ENCODE data around the gene HDHD5.

Gene HDHD5

DNA sequence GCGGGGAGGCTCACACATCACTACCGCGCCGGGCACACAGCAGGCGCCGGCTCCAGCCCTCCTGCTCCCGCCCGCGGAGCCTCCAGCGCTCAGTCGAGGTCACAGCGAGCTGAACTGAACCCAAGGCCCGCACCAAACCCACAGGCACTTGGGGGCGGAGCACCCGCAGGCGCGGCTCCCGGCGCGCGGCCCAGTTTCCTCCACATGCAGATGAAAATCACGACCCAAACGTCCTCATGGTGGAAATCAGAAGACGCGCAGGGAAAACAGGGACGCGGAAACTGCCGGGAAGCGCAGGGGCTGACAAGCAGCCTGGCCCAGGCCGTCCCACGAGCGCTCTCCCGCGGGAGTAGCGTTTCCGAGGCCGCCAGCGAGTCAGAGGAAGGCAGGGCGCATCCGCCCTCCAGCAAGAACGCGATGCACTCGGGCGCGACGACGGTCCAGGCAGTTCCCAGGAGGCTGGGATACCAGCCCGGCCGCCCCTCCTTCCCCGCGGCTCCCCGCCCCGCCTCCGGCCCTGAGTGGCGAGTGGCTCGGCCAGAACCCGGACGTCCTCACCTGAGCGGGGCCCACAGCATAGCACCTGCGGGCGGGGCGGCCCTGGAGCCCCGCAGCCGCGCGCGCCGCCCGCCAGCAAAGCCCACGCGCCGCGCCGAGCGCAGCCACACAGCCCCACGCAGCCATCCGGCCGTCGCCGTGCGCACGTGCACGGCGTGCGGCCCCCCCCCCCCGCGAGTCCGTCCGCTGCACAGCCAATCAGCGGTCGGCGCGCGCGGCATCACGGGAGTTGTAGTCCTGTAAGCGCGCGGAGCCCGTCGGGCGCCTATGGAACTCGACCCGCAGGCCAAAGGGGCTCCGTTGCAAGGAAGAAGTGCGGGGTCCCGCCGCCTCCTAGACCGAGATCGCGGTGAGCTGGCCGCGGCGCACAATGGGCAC lies at the start of gene HDHD5:
HDHD5 (minus strand) TSS at position 710 of the 936 bp plus-strand sequence; CDS start at position 684, 26 bp downstream.
- DNase-seq = peak; percentile 90 to 92

- DNase-seq = no peak
These were observed 46.4 kb upstream of the HDHD5 start for GRCh38 chr22:17205432-17205831.

GRCh38 chr22:17201285-17201945 lies 42.3 kb upstream of the HDHD5 start:
- DNase-seq = no peak

DNA sequence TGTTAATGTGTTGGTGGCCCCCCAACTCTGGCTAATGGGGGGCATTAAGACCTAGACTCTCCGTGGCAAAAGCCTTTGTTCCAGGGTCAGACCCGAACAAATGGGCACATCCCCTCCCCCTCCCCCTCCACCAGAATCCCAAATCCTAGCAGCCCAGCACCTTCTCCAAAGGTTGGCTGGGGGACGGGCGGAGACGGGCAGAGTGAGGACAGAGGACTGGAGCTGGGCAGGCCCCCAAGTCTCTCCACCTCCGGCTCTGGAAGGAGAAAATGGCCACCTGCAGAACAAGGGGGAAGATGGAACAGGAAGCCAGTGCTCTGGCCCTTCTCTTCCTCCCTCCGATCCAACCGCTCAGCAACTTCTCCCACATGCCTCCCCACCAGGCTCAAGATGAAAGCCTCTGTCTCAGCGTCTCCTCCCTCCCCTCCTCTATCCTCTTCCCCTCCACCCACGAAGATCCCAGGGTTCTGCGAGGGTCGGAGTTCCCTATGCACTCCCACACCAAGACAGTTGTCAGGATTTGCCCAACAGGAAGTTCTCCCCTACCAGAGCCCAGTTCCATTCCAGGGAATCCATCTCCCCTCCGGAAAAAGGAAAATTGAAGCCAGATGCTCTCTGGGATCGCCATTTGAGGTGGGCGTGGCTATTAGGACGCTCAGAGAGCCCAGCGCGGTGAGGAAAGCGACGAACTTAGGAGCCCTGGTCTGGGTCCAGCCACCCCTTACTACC lies 40.1 kb upstream of the HDHD5 start:
- no peak for DNase-seq

- no peak for DNase-seq
These were observed 39.3 kb upstream of the HDHD5 start for GRCh38 chr22:17198170-17199002.

- DNase-seq = no peak
These were observed 35.1 kb upstream of the HDHD5 start for GRCh38 chr22:17194213-17194612.

DNA sequence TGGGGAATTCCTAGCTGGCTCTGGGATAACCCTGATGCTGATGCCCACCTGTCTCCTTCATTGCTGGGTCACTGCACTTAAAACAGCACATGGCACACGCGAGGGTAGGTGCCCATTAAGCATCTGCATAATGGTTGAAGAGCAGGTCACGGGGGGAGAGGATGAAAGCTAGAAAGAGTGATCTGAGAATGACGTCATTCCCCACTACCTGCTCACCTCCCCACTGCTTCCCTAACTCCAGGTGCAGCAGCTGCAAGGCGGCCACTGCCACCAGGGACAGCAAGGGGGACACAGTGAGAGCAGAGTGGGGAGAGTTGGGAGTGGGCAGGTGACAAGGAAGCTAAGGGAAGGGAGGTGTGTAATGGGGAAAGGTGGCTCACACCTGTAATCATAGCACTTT lies 33.1 kb upstream of the HDHD5 start:
- no peak for DNase-seq

GRCh38 chr22:17191163-17191784 lies 32.2 kb upstream of the HDHD5 start:
- DNase-seq = no peak

- DNase-seq = no peak
These were observed 31.6 kb upstream of the HDHD5 start for GRCh38 chr22:17190702-17191101.

DNA sequence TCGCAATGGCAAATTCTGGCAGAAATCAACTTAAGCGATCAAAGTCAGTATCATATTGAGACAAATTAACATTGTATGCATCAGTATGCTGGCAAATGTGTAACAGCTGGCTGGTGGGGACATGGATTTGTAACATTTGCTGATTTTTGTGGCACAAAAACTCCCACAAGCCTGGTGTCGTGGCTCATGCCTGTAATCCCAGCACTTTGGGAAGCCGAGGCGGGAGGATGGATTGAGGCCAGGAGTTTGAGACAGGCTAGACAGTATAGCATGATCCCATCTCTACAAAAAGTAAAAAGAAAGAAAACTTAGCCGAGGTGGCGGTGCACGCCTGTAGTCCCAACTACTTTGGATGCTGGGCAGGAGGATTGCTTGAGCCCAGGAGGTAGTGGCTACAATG lies 17.6 kb upstream of the HDHD5 start:
- no peak for DNase-seq

DNA sequence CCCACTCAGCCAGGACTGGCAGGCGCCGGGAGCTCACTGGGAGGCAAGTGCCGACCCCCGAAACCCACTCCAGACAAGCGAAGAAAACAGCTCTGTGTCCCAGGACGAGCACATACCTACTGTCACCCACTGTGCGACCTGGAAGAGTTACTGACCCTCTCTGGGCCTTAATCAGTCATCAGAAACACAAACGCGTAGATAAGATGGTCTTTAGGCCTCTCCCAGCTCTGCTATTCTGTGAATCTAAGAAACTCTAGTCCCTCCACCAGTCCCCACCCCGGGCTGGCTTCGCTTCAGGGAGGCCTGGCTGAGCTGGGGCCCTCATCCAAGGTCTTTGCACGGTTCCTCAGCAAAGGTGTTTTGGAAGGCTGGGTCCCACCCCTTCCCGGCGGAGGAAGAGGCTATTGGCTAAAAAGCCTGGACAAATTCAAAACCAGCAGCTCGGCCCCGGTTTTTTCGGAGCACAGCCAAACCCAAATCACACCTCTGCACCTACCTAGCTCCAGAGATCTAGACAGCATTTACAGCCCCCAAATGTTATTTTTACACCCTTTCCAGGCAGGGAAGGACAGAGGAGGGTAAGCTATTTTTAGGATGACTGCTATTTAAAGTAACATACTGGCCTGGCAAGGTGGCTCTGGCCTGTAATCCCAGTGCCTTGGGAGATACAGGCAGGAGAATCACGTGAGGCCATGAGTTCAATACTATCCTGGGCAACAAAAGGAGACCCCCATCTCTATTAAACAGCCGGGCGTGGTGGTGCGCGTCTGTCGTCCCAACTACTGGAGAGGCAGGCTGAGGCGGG lies 13.2 kb upstream of the HDHD5 start:
- no peak for DNase-seq

DNA sequence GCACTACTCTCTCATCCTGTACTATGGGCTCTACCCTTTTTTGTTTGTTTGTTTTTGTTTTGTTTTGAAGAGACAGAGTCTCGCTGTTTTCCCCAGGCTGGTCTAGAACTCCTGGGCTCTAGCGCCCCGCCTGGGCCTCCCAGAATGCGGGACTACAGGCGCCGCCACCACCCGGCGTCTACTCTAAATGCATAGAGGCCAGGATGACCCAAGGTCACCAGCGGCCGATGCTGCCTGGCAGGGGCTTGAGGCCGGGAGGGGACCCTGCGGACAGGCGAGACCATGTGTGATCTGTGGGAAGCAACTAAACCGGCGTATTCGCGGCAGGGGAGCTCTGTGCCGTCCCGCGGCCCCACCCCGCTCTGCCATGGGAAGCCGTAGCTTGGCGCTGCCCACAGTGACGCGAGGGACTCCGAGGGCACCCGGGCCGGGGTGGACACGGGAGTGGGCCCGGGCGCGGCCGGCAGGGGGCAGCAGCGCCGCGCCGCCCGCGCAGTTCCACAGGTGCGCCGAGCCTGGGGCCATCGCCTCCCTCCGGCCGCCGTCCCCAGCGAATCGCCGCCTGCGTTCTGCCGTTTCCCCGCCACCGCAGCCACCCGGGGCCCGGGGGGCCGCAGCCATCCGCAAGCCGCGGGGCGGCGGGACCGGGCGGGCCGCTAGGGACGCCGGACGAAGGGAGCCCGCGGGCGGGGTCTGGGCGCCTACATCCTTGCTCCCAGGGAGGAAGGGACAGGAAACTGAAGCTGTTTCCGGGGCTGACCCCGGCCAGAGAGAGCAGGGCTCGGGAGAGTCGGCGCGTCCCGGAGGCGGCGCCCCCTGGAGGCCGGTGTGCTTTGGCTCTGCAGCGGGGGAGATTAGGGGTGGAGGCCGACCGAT lies 12.3 kb upstream of the HDHD5 start:
- peak; percentile 65 to 83 for DNase-seq

DNA sequence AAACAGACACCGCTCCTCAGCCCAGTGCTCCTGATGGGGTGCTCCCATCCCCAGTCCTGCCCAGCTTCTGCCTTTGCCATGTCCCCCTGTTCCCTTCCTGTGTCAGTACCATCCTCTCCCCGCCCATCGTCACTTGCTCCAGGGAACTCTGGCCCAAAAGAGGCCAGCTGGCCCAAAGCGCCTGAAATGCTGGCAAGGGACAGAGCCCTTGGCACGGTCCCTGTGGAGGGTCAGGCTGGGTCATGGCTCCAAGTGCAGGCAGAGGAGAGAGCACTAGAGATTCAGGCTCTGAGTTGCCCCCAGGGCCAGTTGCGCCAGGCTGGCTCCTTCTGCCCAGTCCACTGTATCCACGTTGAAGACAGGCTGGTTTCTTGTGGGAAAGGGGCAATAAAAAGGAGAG lies 8.4 kb upstream of the HDHD5 start:
- no peak for DNase-seq

DNA sequence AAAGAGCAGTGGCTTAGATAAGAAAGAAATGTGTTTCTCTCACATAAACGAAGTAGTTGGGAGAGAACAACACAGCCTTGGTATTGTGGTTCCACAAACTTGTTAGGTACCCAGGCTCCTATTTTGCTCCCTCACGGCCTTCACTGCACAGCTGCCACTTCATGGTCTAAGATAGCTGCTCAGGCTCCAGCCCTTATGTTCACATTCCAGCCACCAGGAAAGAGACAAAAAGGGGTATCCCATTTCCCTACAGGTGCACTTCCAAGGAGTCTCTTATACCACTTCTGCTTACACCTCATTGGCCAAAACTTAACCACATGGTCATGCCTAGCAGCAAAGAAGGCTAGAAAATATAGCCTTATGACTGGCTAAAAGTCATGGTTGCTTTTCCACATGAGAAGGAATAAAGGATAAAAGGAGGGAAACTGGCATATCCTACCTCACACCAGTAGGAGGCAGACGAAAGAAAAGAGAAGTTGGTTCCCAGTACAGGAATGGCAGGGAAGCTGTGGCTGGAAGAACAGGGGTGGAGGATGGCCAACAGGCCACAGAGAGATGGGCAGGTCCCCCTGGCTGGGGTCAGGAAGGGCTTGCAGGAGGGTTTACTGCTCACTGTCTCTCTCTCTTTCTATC lies 5.4 kb upstream of the HDHD5 start:
- DNase-seq = no peak

DNA sequence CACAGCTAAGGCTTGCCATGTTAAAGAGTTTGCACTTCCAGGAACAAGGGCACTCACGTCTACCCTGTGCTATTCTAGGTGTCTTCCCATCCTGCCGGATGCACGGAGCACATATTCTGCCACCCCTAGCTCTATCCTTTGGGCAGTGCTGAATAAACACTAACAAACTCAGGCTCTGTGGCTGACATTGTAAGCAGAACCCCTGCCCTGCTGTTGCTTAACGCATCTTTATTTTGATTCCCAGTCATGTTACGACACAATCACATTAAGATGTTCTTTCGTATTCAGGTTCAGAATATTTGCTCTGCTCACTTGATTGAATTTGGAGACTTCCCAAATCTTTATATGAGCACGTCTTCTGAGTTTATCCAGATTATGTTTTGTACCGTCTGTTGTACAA lies 3.7 kb upstream of the HDHD5 start:
- no peak for DNase-seq

- DNase-seq = no peak
These were observed 2.9 kb upstream of the HDHD5 start for GRCh38 chr22:17161991-17162390.

DNA sequence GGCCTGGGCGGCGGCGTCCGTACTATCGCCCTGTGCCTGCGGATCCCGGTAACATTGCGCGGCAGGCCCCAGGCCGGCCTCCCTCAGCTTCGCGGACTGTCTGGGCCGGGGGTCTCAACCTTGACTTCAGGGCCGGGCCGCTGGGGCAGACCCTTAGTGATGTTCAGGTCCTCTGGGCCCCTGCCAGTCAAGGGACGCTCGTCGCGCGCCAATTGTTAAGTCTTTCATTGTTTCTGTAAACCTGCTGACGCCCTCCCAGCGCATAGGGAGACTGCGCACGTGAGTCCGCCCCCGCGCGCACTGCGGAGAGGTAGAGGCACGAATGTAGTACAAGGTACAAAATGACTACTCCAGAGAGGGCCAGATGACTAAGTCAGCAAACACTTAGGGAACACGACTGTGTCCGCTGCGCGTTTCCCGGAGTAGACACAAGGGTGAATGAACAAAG lies 451 bp upstream of the HDHD5 start:
- DNase-seq = peak; percentile 69 to 75

- no peak for DNase-seq
These were observed 905 bp downstream of the HDHD5 start for GRCh38 chr22:17158176-17158567.

DNA sequence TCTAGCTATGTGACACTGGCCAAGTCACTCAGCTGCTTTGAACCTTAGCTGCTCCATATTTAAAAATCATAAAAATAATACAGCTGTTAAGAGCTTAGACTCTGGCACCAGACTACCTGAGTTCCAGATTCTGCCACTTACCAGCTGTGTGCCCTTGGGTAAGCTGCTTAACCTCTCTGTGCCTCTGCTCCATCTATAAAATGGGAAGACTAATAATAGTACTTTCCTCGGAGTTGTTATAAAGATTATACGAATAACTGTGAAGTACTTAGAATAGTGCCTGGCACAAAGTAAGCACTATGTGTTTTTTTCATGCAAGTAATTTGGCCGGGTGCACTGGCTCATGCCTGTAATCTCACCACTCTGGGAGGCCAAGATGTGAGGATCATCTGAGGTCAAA lies 1.4 kb downstream of the HDHD5 start:
- DNase-seq = no peak

DNA sequence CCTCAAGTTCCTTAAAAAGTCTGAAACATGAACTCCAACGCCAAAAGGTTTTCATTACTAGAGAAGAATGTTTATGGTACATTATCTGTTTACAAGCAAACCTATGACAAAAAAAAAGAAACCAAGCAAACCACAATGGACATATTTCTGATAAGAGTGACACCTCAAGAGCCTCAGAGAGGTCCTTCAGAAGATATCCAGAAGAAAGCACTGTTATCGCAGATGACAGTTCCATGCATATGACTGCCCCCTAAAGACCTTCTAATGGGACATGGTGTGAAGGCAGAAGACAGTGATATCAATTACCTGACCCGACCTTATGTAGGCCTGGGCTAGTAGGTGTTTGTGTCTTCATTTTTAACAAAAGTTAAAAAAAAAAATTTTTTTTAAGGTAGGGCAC lies 3.1 kb downstream of the HDHD5 start:
- DNase-seq = no peak

Measured in stimulated activated CD4-positive, alpha-beta T cell treated with anti-CD3 and anti-CD28 coated beads, Interleukin-4, amount 100 ng/mL, for 4 hours (primary cell).